Peyer's patch (tissue), 4 donors: ENCODE measurements around the gene PRTG. TPM values are rescaled to one million over a fixed set of nuclear protein-coding genes. Genes with fewer than 3 reads are reported as not detected.

Experiments used
- DNase-seq, 3 donors: peaks; one replicate each; pipeline ENCODE4 v3.0.0-alpha.2; 2017 to 2019
- H3K27ac ChIP-seq, 4 donors: fragments of 200-600 bp; sonication (generic); one replicate each; pipeline ENCODE4 v1.5.1; 2016 to 2019
- H3K27me3 ChIP-seq, 2 donors: fragments of 200-600 bp; sonication (generic); one replicate each; pipeline ENCODE4 v1.5.1; 2019
- H3K36me3 ChIP-seq, 3 donors: fragments of 200-600 bp; sonication (generic); one replicate each; pipeline ENCODE4 v1.5.1; 2016 to 2019
- H3K4me1 ChIP-seq, 4 donors: fragments of 200-600 bp; sonication (generic); one replicate each; pipeline ENCODE4 v1.5.1; 2016 to 2019
- H3K4me3 ChIP-seq, 4 donors: fragments of 200-600 bp; sonication (generic); 1 replicate in 3 of 4; 2 replicates in 1 of 4; pipeline ENCODE4 v1.5.1; 2016 to 2019; ENCODE audit warnings: mild to moderate bottlenecking in 1 of 4
- H3K9me3 ChIP-seq, 4 donors: fragments of 200-600 bp; sonication (generic); one replicate each; pipeline ENCODE4 v1.5.1; 2016 to 2019; ENCODE audit warnings: mild to moderate bottlenecking in 1 of 4
- CTCF ChIP-seq, 6 experiments: fragments of 450-650 bp in 4 of 6; fragments of 200-600 bp in 2 of 6; sonication (generic) in 1 of 6; IDR thresholded peaks; one replicate each; pipeline ENCODE4 v1.5.1; 2017 to 2019; ENCODE audit warnings: antibody characterized with exemption in 6 of 6, mild to moderate bottlenecking in 3 of 6, moderate library complexity in 1 of 6
- POLR2A ChIP-seq, 2 donors: fragments of 450-650 bp; IDR thresholded peaks; one replicate each; pipeline ENCODE4 v1.5.1; 2017; ENCODE audit warnings: antibody characterized with exemption in 2 of 2, mild to moderate bottlenecking in 2 of 2, moderate library complexity in 2 of 2
- total RNA-seq, 4 donors: library from RNA; depleted of rRNA; stranded (reverse); fragments of >200 nt; gene quantifications; one replicate each; pipeline ENCODE4 v1.1.0, GENCODE V29; 2016

The PRTG gene
- total RNA-seq, 4 donors from 2014 or later: 0.19 to 6.6 (median 0.54) TPM; not detected in 1

GRCh38 chr15:55590788-55591187, 152.2 kb downstream of the PRTG start:
- H3K9me3 ChIP-seq: no peaks in the 10 kb centered on the region
- TF ChIP-seq POLR2A (IDR thresholded peaks at IDR 0.05) (no peak), CTCF (IDR thresholded peaks at IDR 0.05) (no peak)
- no peaks in the 10 kb centered on the region for H3K4me1 ChIP-seq
- H3K27ac ChIP-seq: no peak overlapping the region
- no peak for DNase-seq
- H3K4me3 ChIP-seq: no peak overlapping the region
- H3K36me3 ChIP-seq: no peaks in the 10 kb centered on the region
- H3K27me3 ChIP-seq: peaks cover 0 to 6% of the 10 kb centered on the region in 2 donors

- Histone ChIP-seq H3K36me3 (no peaks in the 10 kb centered on the region), H3K4me3 (no peak overlapping the region), H3K4me1 (no peaks in the 10 kb centered on the region), H3K9me3 (no peaks in the 10 kb centered on the region), H3K27me3 (peaks cover 0 to 6% of the 10 kb centered on the region in 2 donors), H3K27ac (no peak overlapping the region)
- no peak for TF ChIP-seq POLR2A (IDR thresholded peaks at IDR 0.05)
- TF ChIP-seq CTCF (IDR thresholded peaks at IDR 0.05): no peak
- no peak for DNase-seq
These were observed 153.7 kb downstream of the PRTG start for GRCh38 chr15:55589287-55589686.

GRCh38 chr15:55588815-55589115, 154.2 kb downstream of the PRTG start:
- peaks cover 0 to 6% of the 10 kb centered on the region in 2 donors for H3K27me3 ChIP-seq
- TF ChIP-seq CTCF (IDR thresholded peaks at IDR 0.05): no peak
- no peaks in the 10 kb centered on the region for H3K4me1 ChIP-seq
- DNase-seq: no peak
- peak overlapping the region; percentile 42 to 82 (median 55) for H3K27ac ChIP-seq
- peak overlapping the region; percentile 38 to 62 (median 50) for H3K4me3 ChIP-seq
- H3K36me3 ChIP-seq: no peaks in the 10 kb centered on the region
- H3K9me3 ChIP-seq: no peaks in the 10 kb centered on the region

GRCh38 chr15:55588070-55588814, 154.7 kb downstream of the PRTG start, which contains the start of gene PYGO1:
Gene PYGO1, minus strand, starts transcription at chr15:55588345. Its CDS starts 462 bp downstream, at chr15:55587883.
- Histone ChIP-seq H3K4me3 (peak within 1 kb of the TSS; percentile 38 to 62 (median 50)), H3K36me3 (no peaks in the 10 kb centered on the region), H3K27me3 (peaks cover 0 to 6% of the 10 kb centered on the region in 2 donors), H3K27ac (peak within 1 kb of the TSS; percentile 42 to 82 (median 55)), H3K9me3 (no peaks in the 10 kb centered on the region), H3K4me1 (no peaks in the 10 kb centered on the region)
- DNase-seq: peak in 1 of 3 donors; percentile 63
- no peak for TF ChIP-seq POLR2A (IDR thresholded peaks at IDR 0.05)
- TF ChIP-seq CTCF (IDR thresholded peaks at IDR 0.05): no peak

- no peak for DNase-seq
- Histone ChIP-seq H3K4me3 (peak overlapping the region; percentile 38 to 62 (median 50)), H3K27ac (peak overlapping the region in 3 of 4 donors; percentile 42 to 82 (median 57)), H3K9me3 (no peaks in the 10 kb centered on the region), H3K27me3 (peaks cover 0 to 6% of the 10 kb centered on the region in 2 donors), H3K36me3 (no peaks in the 10 kb centered on the region), H3K4me1 (no peaks in the 10 kb centered on the region)
- no peak for TF ChIP-seq POLR2A (IDR thresholded peaks at IDR 0.05)
- no peak for TF ChIP-seq CTCF (IDR thresholded peaks at IDR 0.05)
These were observed 155.5 kb downstream of the PRTG start for GRCh38 chr15:55587321-55588069.
